Right lobe of liver (tissue), 4 donors: ENCODE data around the gene SLC28A1.

Source experiments
- POLR2A ChIP-seq: fragments of 450-650 bp; IDR thresholded peaks from one replicate; pipeline ENCODE4 v1.6.1; 2017; ENCODE audit warnings: antibody characterized with exemption, mild to moderate bottlenecking
- TF ChIP-seq, protein P1 (sequence below), 4 donors: fragments of 200-600 bp in 3 of 4; fragments of 450-650 bp in 1 of 4; IDR thresholded peaks; one replicate each; pipeline versions ENCODE4 v1.5.1 to v1.8.0; 2016 to 2022; ENCODE audit warnings: antibody characterized with exemption in 4 of 4, mild to moderate bottlenecking in 2 of 4
- donor health status: DM: no; HTN: no; CAD: no.
- donor health status: DM: no; HTN: no; CAD: no.
- donor health status: DM: no; HTN: yes; CAD: no.

GRCh38 chr15:84929795-84930603 lies 45.5 kb downstream of the SLC28A1 start:
- TF ChIP-seq, protein P1, sequence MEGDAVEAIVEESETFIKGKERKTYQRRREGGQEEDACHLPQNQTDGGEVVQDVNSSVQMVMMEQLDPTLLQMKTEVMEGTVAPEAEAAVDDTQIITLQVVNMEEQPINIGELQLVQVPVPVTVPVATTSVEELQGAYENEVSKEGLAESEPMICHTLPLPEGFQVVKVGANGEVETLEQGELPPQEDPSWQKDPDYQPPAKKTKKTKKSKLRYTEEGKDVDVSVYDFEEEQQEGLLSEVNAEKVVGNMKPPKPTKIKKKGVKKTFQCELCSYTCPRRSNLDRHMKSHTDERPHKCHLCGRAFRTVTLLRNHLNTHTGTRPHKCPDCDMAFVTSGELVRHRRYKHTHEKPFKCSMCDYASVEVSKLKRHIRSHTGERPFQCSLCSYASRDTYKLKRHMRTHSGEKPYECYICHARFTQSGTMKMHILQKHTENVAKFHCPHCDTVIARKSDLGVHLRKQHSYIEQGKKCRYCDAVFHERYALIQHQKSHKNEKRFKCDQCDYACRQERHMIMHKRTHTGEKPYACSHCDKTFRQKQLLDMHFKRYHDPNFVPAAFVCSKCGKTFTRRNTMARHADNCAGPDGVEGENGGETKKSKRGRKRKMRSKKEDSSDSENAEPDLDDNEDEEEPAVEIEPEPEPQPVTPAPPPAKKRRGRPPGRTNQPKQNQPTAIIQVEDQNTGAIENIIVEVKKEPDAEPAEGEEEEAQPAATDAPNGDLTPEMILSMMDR (IDR thresholded peaks at IDR 0.05) = no peak
- TF ChIP-seq POLR2A = no peak
